ENCODE results near the gene ZNF775. TPM values are rescaled to one million over a fixed set of nuclear protein-coding genes. Genes with fewer than 3 reads are reported as not detected.

Gene ZNF775
- total RNA-seq, 1 donor from 2014 or later = 8.0 TPM

- intact Hi-C loops (cut with micrococcal nuclease) = no loop called here
- no peaks in the 10 kb centered on the region for H3K9me3 Mint-ChIP-seq
- no peaks in the 10 kb centered on the region for H3K27me3 Mint-ChIP-seq
- no peak for TF ChIP-seq CTCF (IDR thresholded peaks at IDR 0.05)
- peaks cover 48% of the 10 kb centered on the region for H3K36me3 Mint-ChIP-seq (ENCODE audit: low read depth)
- no peak overlapping the region for H3K4me3 Mint-ChIP-seq
- ChIA-PET CTCF (no interaction called here), POLR2A (interaction anchor here (3.7 to 16.5 kb wide), 2 partner anchors 14 to 34 kb away, joined by 25 to 421 read pairs; a partner anchor contains a TSS)
- ATAC-seq (ENCODE audit: low read depth) (no peak), DNase-seq (no peak)
- H3K27ac Mint-ChIP-seq = no peak overlapping the region
- H3K4me1 Mint-ChIP-seq = peaks cover 73% of the 10 kb centered on the region
Observed at GRCh38 chr7:150371131-150371995, 7.8 kb upstream of the ZNF775 start.

- no peak overlapping the region for H3K27ac Mint-ChIP-seq
- H3K36me3 Mint-ChIP-seq (ENCODE audit: low read depth) = peaks cover 48% of the 10 kb centered on the region
- peaks cover 74% of the 10 kb centered on the region for H3K4me1 Mint-ChIP-seq
- H3K27me3 Mint-ChIP-seq = no peaks in the 10 kb centered on the region
- intact Hi-C loops (cut with micrococcal nuclease) = no loop called here
- H3K9me3 Mint-ChIP-seq = no peaks in the 10 kb centered on the region
- H3K4me3 Mint-ChIP-seq = no peak overlapping the region
- ChIA-PET CTCF (no interaction called here), POLR2A (interaction anchor here (16.5 kb wide), 1 partner anchor 34 kb away, joined by 421 read pairs; a partner anchor contains a TSS)
- TF ChIP-seq CTCF (IDR thresholded peaks at IDR 0.05) = no peak
- DNase-seq (no peak), ATAC-seq (ENCODE audit: low read depth) (no peak)
Observed at GRCh38 chr7:150371996-150372270, 7.2 kb upstream of the ZNF775 start.

- peak overlapping the region; percentile 50 for H3K27ac Mint-ChIP-seq
- no peak overlapping the region for H3K4me3 Mint-ChIP-seq
- TF ChIP-seq CTCF (IDR thresholded peaks at IDR 0.05) = no peak
- no peaks in the 10 kb centered on the region for H3K27me3 Mint-ChIP-seq
- H3K9me3 Mint-ChIP-seq = no peaks in the 10 kb centered on the region
- ATAC-seq (ENCODE audit: low read depth) (no peak), DNase-seq (no peak)
- peaks cover 75% of the 10 kb centered on the region for H3K4me1 Mint-ChIP-seq
- ChIA-PET CTCF (no interaction called here), POLR2A (interaction anchor here (16.5 kb wide), 1 partner anchor 33 kb away, joined by 421 read pairs; a partner anchor contains a TSS)
- intact Hi-C loops (cut with micrococcal nuclease) = no loop called here
- H3K36me3 Mint-ChIP-seq (ENCODE audit: low read depth) = peaks cover 48% of the 10 kb centered on the region
Observed at GRCh38 chr7:150372271-150373048, 6.7 kb upstream of the ZNF775 start.

- Mint-ChIP-seq H3K4me3 (peak overlapping the region; percentile 26), H3K36me3 (ENCODE audit: low read depth) (peaks cover 48% of the 10 kb centered on the region), H3K27ac (peak overlapping the region; percentile 54), H3K27me3 (no peaks in the 10 kb centered on the region), H3K9me3 (no peaks in the 10 kb centered on the region), H3K4me1 (peaks cover 77% of the 10 kb centered on the region)
- TF ChIP-seq CTCF (IDR thresholded peaks at IDR 0.05) = no peak
- ChIA-PET CTCF (no interaction called here), POLR2A (interaction anchor here (1.1 to 16.5 kb wide), 2 partner anchors 33 to 50 kb away, joined by 4 to 421 read pairs; partner anchors contain the start of genes ACTR3C and LRRC61)
- intact Hi-C loops (cut with micrococcal nuclease) = no loop called here
- ATAC-seq (ENCODE audit: low read depth) (no peak), DNase-seq (no peak)
Observed at GRCh38 chr7:150373049-150373801, 5.9 kb upstream of the ZNF775 start.

Measured in activated B cell treated with CpG ODN at 0.5 μM for 24 hours (primary cell).